ENCODE measurements around the gene PRSS53.

PRSS53 gene

DNA sequence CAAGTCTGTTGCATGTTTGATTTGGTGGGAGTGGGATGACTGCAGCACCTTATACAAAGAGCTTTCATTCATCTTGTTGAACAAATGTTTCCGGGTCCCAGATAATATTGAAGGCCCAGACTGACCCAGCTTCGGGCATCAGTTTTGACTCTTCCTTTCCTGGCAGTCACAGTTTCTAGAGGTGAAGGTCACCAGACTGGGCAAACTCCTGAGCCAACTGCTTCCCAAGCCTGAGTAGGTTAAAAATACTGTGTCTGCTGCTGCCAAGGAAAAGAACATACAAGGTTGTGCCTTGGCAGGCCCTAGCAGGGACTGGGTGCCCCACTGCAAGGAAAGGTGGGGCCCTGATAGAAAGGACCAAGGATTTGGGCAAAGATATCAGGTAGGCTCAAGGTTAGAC lies 24.0 kb upstream of the PRSS53 start:
- Histone ChIP-seq H2AFZ (ENCODE audit: low read length) (no peak overlapping the region), H3K4me1 (ENCODE audit: low read length) (no peaks in the 10 kb centered on the region), H3K36me3 (replicated peaks; ENCODE audit: insufficient read depth, low read length) (no peaks in the 10 kb centered on the region), H3K79me2 (ENCODE audit: low read length) (peaks cover 22% of the 10 kb centered on the region), H3K4me2 (ENCODE audit: low read depth, low read length) (no peak overlapping the region), H3K27me3 (replicated peaks; ENCODE audit: insufficient read depth, low read length) (no peaks in the 10 kb centered on the region), H3K9me2 (replicated peaks; ENCODE audit: insufficient read depth, low read length) (no peaks in the 10 kb centered on the region), H4K20me1 (ENCODE audit: insufficient read depth, low read length) (no peaks in the 10 kb centered on the region), H3K9me3 (replicated peaks; ENCODE audit: insufficient read depth, low read length) (no peaks in the 10 kb centered on the region), H3K27ac (ENCODE audit: low read length) (no peak overlapping the region), H3F3A (ENCODE audit: insufficient read depth, low read length) (peaks cover 4% of the 10 kb centered on the region), H3K4me3 (ENCODE audit: low read length) (no peak overlapping the region), H3K9ac (ENCODE audit: low read length) (no peak overlapping the region)
- TF ChIP-seq, protein P1, sequence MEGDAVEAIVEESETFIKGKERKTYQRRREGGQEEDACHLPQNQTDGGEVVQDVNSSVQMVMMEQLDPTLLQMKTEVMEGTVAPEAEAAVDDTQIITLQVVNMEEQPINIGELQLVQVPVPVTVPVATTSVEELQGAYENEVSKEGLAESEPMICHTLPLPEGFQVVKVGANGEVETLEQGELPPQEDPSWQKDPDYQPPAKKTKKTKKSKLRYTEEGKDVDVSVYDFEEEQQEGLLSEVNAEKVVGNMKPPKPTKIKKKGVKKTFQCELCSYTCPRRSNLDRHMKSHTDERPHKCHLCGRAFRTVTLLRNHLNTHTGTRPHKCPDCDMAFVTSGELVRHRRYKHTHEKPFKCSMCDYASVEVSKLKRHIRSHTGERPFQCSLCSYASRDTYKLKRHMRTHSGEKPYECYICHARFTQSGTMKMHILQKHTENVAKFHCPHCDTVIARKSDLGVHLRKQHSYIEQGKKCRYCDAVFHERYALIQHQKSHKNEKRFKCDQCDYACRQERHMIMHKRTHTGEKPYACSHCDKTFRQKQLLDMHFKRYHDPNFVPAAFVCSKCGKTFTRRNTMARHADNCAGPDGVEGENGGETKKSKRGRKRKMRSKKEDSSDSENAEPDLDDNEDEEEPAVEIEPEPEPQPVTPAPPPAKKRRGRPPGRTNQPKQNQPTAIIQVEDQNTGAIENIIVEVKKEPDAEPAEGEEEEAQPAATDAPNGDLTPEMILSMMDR (IDR thresholded peaks at IDR 0.05; ENCODE audit: low read length), result no peak
- no peak for TF ChIP-seq EZH2phosphoT487 (IDR thresholded peaks at IDR 0.05; ENCODE audit: low read length)
- TF ChIP-seq EZH2 (optimal IDR thresholded peaks at IDR 0.05; ENCODE audit: low read depth, low read length), result no peak
- DNase-seq, result no peak

DNA sequence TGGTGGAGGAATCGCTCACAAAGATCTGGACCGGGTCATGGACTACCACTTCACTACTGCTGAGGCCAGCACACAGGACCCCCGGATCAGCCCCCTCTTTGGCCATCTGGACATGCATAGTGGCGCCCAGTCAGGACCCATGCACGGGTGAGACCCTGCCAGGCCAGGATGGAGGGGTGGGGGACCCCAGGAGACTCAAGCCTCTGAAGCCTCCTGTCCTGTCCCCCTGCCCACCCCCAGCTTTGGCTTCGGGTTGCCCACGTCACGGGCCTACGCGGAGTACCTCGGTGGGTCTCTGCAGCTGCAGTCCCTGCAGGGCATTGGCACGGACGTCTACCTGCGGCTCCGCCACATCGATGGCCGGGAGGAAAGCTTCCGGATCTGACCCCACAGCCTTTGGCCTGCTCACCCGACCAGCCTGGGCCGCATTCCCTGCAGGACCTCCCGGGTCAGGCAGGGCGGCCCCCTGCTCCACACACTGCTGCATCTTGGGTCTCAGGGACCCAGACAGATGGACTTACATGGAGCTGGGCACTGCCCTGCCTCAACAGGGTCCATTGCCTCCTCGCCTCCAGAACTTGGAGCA lies 23.2 kb upstream of the PRSS53 start:
- TF ChIP-seq EZH2phosphoT487 (IDR thresholded peaks at IDR 0.05; ENCODE audit: low read length) (no peak), EZH2 (optimal IDR thresholded peaks at IDR 0.05; ENCODE audit: low read depth, low read length) (no peak)
- TF ChIP-seq, protein P1 (IDR thresholded peaks at IDR 0.05; ENCODE audit: low read length), result no peak
- no peaks in the 10 kb centered on the region for H3K9me3 ChIP-seq (replicated peaks; ENCODE audit: insufficient read depth, low read length)
- no peak for DNase-seq
- 0 out of 2 replicates have a peak, but pooled peaks cover 5% of the 10 kb centered on the region for H3K4me1 ChIP-seq (ENCODE audit: low read length)
- H3K79me2 ChIP-seq (ENCODE audit: low read length), result peaks cover 22% of the 10 kb centered on the region
- no peak overlapping the region for H2AFZ ChIP-seq (ENCODE audit: low read length)
- H3K4me2 ChIP-seq (ENCODE audit: low read depth, low read length), result no peak overlapping the region
- H3F3A ChIP-seq (ENCODE audit: insufficient read depth, low read length), result peaks cover 12% of the 10 kb centered on the region
- no peaks in the 10 kb centered on the region for H3K27me3 ChIP-seq (replicated peaks; ENCODE audit: insufficient read depth, low read length)
- H3K9ac ChIP-seq (ENCODE audit: low read length), result no peak overlapping the region
- no peaks in the 10 kb centered on the region for H4K20me1 ChIP-seq (ENCODE audit: insufficient read depth, low read length)
- H3K27ac ChIP-seq (ENCODE audit: low read length), result no peak overlapping the region
- H3K36me3 ChIP-seq (replicated peaks; ENCODE audit: insufficient read depth, low read length), result no peaks in the 10 kb centered on the region
- H3K9me2 ChIP-seq (replicated peaks; ENCODE audit: insufficient read depth, low read length), result no peaks in the 10 kb centered on the region
- H3K4me3 ChIP-seq (ENCODE audit: low read length), result no peak overlapping the region

DNA sequence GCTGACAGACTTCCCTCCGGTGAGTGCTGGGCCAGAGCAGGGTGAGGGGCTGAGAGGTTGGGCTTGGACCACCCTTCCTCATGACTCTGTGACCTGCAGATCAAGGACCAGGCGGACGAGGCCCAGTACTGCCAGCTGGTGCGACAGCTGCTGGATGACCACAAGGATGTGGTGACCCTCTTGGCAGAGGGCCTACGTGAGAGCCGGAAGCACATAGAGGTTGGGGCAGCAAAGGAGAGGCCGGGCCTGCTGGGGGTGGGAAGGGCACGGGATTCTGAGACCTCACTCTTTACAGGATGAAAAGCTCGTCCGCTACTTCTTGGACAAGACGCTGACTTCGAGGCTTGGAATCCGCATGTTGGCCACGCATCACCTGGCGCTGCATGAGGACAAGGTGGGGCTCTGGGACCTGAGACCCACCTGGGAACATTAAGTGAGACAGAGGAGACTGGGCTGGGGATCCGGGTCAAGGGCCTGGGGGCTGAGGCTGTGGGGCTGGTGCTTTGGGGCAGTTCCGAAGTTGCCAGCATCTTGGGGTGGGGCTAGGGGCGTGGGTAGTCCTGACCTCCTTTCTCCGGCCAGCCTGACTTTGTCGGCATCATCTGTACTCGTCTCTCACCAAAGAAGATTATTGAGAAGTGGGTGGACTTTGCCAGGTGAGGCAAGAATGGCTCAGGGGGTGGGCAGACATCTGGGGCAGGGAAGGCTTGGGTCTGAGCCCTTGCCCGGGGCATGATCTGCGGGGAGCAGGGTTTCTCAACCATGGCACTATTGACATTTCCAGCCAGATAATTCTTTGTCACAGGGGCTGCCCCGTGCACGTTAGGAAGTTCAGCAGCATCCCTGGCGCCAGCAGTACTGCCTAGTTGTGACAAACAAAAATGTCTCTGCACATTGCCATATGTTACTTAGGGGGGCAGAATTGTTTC lies 21.6 kb upstream of the PRSS53 start:
- Histone ChIP-seq H3K4me2 (ENCODE audit: low read depth, low read length) (no peak overlapping the region), H3K9me2 (replicated peaks; ENCODE audit: insufficient read depth, low read length) (no peaks in the 10 kb centered on the region), H3K27me3 (replicated peaks; ENCODE audit: insufficient read depth, low read length) (no peaks in the 10 kb centered on the region), H3F3A (ENCODE audit: insufficient read depth, low read length) (peaks cover 17% of the 10 kb centered on the region), H3K79me2 (ENCODE audit: low read length) (peaks cover 19% of the 10 kb centered on the region), H3K36me3 (replicated peaks; ENCODE audit: insufficient read depth, low read length) (no peaks in the 10 kb centered on the region), H3K4me3 (ENCODE audit: low read length) (no peak overlapping the region), H3K27ac (ENCODE audit: low read length) (no peak overlapping the region), H3K4me1 (ENCODE audit: low read length) (0 out of 2 replicates have a peak, but pooled peaks cover 11% of the 10 kb centered on the region), H3K9me3 (replicated peaks; ENCODE audit: insufficient read depth, low read length) (no peaks in the 10 kb centered on the region), H2AFZ (ENCODE audit: low read length) (no peak overlapping the region), H3K9ac (ENCODE audit: low read length) (no peak overlapping the region), H4K20me1 (ENCODE audit: insufficient read depth, low read length) (no peaks in the 10 kb centered on the region)
- no peak for DNase-seq
- TF ChIP-seq EZH2phosphoT487 (IDR thresholded peaks at IDR 0.05; ENCODE audit: low read length), result no peak
- TF ChIP-seq EZH2 (optimal IDR thresholded peaks at IDR 0.05; ENCODE audit: low read depth, low read length), result no peak
- TF ChIP-seq, protein P1 (IDR thresholded peaks at IDR 0.05; ENCODE audit: low read length), result no peak
